Ramos (cell line): ENCODE data around the gene ACBD4.

Source experiments
- in situ Hi-C: fragments of 300-500 bp; cut with MboI; formaldehyde crosslinking; loops from one replicate; pipeline ENCODE4 v1.14.3; 2022; ENCODE audit warnings: low sequenced_read_pairs; ENCODE audit not compliant: unreplicated experiment

ACBD4 gene

GRCh38 chr17:45103269-45103795 lies 32.2 kb upstream of the ACBD4 start:
- in situ Hi-C loops = loop anchor here (10.0 kb wide), 1 partner anchor 329 kb away; no protein-coding TSS in a partner anchor

GRCh38 chr17:45104029-45104428 lies 31.5 kb upstream of the ACBD4 start:
- in situ Hi-C loops = loop anchor here (10.0 kb wide), 1 partner anchor 329 kb away; no protein-coding TSS in a partner anchor

- in situ Hi-C loops = loop anchor here (10.0 kb wide), 1 partner anchor 330 kb away; no protein-coding TSS in a partner anchor
Observed at GRCh38 chr17:45104497-45104896, 31.0 kb upstream of the ACBD4 start.

GRCh38 chr17:45104907-45105624 lies 30.4 kb upstream of the ACBD4 start:
- in situ Hi-C loops = loop anchor here (10.0 kb wide), 1 partner anchor 330 kb away; no protein-coding TSS in a partner anchor

- in situ Hi-C loops = loop anchor here (10.0 kb wide), 1 partner anchor 331 kb away; no protein-coding TSS in a partner anchor
Observed at GRCh38 chr17:45106096-45106495, 29.4 kb upstream of the ACBD4 start.

GRCh38 chr17:45106582-45106981 lies 28.9 kb upstream of the ACBD4 start:
- in situ Hi-C loops = loop anchor here (10.0 kb wide), 1 partner anchor 332 kb away; no protein-coding TSS in a partner anchor

- in situ Hi-C loops = loop anchor here (10.0 kb wide), 1 partner anchor 333 kb away; no protein-coding TSS in a partner anchor
Observed at GRCh38 chr17:45107293-45108010, 28.0 kb upstream of the ACBD4 start.

GRCh38 chr17:45108051-45108450 lies 27.4 kb upstream of the ACBD4 start:
- in situ Hi-C loops = loop anchor here (10.0 kb wide), 1 partner anchor 333 kb away; no protein-coding TSS in a partner anchor

- in situ Hi-C loops = loop anchor here (10.0 kb wide), 1 partner anchor 334 kb away; no protein-coding TSS in a partner anchor
Observed at GRCh38 chr17:45108595-45109521, 26.6 kb upstream of the ACBD4 start.

- in situ Hi-C loops = no loop called here
Observed at GRCh38 chr17:45110676-45111611, 24.5 kb upstream of the ACBD4 start.

GRCh38 chr17:45111850-45112249 lies 23.6 kb upstream of the ACBD4 start:
- in situ Hi-C loops = no loop called here

GRCh38 chr17:45112559-45113423 lies 22.7 kb upstream of the ACBD4 start:
- in situ Hi-C loops = no loop called here

- in situ Hi-C loops = no loop called here
Observed at GRCh38 chr17:45113424-45113754, 22.1 kb upstream of the ACBD4 start.

- in situ Hi-C loops = no loop called here
Observed at GRCh38 chr17:45114117-45114932, 21.2 kb upstream of the ACBD4 start.

- in situ Hi-C loops = no loop called here
Observed at GRCh38 chr17:45115015-45115625, 20.4 kb upstream of the ACBD4 start.

GRCh38 chr17:45115871-45116270 lies 19.6 kb upstream of the ACBD4 start:
- in situ Hi-C loops = no loop called here
